GM18517 (cell line): ENCODE results near the gene HYAL3.
"Not testable (repeated sequence)": the region's sequence is repeated elsewhere in the genome, so short reads cannot be mapped to it uniquely, and the experiment has no call there.

Experiments
- ATAC-seq: cut with Tn5 transposase; IDR thresholded peaks from one replicate; pipeline ENCODE4 v1.9.1; 2021; ENCODE audit warnings: mild to moderate bottlenecking, moderate library complexity; ENCODE audit not compliant: unreplicated experiment

HYAL3 gene

DNA sequence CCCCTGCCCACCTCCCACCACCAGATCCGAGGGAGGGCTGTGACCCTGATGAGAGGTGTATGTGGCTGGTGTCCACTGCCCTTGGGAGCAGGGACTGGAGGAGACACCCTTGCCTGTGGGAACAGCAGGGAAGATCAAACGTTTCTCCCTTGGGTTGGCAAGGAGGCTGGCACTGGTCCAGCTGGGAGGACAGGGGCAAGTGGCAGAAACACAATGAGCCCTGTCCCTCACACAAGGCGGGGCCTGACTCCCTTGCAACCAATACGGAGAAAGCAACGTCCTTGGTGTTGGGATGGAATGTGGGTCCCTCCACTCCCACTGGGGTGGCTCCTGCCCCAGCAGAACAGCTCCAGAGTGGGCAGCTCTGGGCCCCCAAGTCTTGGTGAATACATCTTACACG lies 18.1 kb upstream of the HYAL3 start:
- ATAC-seq = no peak

DNA sequence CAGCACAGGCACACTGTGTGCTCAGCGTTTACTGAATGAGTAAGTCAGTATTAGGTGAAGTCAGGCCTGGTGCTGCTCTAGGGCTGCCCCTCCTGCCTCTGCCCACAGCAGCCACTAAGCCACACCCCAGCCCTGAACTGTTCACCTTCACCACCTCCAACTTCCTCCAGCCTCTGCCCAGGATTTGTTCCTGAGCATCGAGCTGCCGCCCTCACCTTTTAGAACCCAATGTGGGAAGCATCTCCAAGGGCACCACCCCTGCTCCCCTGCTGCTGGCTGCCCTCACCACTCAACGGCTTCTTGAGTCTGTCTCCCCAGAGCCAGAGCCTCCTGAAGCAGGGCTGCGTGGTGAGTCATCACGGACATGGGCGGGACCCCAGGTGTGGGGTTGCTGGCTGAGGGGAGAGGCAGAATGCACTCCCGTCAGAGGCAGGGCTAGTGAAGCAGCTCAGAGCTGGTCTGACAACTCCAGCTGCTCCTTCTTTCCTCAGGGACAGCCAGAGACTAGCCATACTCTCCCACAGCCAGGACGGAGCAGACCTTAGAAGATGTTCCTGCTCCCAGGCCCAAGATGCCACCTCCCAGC lies 17.5 kb upstream of the HYAL3 start:
- no peak for ATAC-seq

GRCh38 chr3:50314816-50315215 lies 15.6 kb upstream of the HYAL3 start:
- ATAC-seq = no peak

GRCh38 chr3:50314342-50314741 lies 15.1 kb upstream of the HYAL3 start:
- no peak for ATAC-seq

- not testable (repeated sequence) for ATAC-seq
Measured at GRCh38 chr3:50312041-50312440, 12.8 kb upstream of the HYAL3 start.

DNA sequence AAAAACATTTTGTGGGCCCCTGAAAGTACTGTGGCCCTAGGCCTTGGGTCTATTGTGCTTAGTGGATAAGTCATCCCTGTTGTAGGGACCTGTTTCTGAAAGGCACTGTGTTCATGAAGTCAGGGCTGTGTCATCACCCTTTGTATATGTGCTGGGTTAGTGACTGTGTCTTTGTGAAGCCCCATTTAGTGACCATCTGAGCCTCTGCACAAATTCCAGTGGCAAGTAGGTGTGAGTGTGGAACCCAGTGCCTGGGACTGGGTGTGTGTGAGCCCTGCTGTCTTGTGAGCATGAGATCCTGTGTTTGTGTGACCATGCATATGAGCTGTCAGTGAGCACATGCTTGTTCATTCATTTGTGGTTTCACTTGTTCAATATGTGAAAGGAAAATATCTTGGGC lies 5.4 kb upstream of the HYAL3 start:
- no peak for ATAC-seq

DNA sequence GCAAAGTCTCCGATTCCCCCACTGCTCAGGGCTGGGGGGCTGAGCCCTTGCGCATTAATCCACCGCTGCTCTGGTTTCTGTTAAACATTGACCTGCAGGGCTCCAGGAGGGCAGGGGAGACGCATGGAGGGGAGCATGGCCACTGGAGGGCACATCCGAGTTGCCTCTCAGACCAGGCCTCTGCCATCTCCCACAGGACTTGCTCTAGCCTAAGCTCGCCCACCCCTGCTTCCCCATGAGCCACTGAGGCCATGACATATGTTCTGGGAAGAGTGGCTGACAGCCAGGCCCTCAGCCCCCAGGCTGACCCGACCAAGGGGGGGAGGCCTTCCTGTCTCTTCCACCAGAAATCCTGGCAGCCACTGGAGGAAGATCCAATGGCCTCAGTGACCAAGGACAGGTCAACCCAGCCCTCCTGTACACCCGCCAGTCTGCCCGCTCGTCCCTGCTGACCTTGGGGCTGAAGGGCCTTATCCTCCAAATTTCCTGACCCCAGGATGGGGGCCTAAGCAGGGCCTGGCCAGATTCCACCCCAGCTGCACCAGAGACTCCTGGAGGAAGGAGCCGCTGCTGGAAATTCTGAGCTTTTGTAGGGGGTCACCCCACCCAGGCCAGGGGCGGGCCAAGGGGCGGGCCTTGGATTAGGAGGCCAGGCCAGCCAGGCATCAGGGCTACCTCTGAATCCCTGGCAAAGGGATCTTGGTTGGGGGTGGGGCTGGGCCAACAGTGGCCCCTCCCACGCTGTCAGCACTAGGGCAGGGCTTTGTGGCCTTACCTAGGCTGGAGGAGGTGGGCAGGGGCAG lies 4.0 kb upstream of the HYAL3 start, which contains the start of gene HYAL1:
HYAL1 (minus strand) TSS at position 562 of the 803 bp plus-strand sequence. CDS start 618 bp downstream, outside the sequence.
- ATAC-seq = no peak

- ATAC-seq = no peak
Measured at GRCh38 chr3:50302095-50303012, 3.1 kb upstream of the HYAL3 start.

DNA sequence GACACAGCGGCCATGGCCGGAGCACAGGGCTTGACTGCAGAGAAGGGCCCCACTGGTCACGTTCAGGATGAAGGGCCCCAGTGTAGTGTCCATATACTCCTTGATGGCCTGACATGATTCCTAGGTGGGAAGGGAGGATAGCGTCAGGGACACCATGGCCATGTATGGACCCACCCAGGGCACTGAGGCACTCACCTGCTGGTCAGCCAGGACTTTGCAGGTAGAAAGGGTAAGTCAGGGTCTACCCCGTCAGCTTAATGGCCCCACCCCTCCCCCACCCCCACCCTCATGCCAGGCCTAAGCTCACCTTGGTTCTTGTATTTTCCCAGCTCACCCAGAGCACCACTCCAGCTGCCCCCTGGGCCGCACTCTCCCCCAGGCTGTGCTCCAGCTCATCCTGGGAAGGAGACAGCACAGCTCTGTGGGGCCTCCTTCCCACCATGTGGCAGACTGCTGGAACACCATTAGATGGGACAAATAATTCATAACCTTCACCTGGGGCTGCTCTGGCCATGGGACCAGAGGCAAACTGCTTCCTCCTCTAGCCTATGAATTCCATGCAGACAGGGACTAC lies 1.6 kb upstream of the HYAL3 start:
- no peak for ATAC-seq

- ATAC-seq = no peak
Measured at GRCh38 chr3:50299929-50300680, 900 bp upstream of the HYAL3 start.

DNA sequence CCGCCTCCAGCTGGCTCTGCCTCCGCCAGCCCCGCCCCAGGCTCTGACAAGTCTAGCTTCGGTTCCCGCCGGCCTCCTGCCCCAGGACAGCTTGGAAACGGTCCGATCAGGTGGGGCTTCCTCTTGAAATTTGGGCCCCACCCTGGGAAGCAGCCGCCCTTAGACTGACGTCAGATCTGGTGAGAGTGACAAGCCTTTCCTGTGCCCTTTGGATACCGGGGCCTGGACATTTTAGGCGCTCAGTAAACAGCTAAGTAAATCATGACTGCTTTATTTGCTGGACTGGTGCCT lies 378 bp upstream of the HYAL3 start:
- ATAC-seq = no peak

DNA sequence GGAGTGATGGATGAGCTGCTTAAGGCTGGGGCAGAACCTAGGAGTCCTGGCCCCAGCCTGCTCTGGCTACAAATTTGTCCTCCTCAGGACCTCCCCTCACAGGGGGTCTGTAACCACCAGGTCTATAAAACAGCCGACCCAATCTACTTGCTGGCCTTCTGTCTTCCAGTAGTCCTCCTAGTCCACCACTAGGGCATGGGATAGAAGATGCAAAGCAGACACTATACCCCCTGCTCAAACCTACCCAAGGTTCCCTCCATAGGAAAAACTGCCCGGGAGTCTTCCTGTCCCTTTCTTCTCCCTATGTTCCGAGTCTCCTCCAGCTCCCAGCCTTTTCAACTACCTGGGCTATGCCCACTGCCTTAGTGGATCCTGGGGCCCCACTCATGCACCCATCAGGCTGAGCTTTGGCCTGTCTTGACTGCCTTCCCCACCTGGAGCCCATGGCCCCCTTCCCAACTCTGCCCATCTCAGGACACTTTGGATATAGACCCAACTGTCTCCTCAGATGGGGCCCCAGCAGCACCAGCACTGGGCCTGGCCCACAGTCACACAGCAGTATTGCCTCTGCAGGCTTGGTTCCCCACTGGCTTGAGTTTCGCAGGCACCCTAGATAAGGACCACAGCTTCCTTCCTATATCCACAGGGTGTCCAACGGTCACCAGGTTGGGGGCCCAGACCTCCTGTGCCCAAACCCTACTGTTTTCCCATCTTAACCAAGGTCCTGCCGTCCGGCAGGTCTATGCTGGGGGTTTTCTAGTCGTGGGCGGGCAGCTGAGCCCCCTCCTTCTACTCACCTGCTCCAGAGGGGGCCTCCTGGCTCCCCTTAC lies 1.1 kb downstream of the HYAL3 start:
- ATAC-seq = no peak

- no peak for ATAC-seq
Measured at GRCh38 chr3:50297384-50297775, 1.8 kb downstream of the HYAL3 start.

DNA sequence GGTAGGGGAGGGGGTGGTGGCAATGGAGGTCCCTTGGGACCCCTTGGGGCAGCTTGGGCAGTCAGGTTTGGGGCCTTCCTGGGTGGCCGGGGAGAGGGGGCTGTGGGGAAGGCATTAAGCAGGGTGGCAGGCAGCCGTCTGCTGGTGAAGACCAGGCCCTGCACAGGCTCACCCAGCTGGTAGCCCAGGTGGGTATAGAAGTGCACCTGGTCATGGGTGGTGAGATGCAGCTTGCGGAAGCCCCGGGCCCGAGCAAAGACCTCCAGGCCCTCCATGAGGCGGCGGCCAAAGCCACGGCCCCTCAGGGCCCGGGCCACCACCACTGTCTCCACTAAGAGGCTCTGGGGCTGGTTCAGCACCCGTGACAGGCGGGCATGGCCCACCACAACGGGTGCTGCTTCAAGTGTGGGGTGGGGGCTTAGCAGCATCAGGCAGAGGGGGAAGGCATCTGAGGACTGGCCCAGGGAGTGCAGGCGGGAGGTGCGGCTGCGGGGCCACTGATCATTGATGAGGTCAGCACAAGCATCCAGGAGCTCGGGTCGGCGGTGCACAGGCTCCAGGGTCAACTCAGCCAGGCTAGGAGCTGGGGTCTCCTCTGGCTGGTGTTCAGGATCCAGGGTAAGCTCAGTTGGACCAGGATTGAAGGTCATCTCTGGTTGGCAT lies 2.4 kb downstream of the HYAL3 start:
- ATAC-seq = no peak

DNA sequence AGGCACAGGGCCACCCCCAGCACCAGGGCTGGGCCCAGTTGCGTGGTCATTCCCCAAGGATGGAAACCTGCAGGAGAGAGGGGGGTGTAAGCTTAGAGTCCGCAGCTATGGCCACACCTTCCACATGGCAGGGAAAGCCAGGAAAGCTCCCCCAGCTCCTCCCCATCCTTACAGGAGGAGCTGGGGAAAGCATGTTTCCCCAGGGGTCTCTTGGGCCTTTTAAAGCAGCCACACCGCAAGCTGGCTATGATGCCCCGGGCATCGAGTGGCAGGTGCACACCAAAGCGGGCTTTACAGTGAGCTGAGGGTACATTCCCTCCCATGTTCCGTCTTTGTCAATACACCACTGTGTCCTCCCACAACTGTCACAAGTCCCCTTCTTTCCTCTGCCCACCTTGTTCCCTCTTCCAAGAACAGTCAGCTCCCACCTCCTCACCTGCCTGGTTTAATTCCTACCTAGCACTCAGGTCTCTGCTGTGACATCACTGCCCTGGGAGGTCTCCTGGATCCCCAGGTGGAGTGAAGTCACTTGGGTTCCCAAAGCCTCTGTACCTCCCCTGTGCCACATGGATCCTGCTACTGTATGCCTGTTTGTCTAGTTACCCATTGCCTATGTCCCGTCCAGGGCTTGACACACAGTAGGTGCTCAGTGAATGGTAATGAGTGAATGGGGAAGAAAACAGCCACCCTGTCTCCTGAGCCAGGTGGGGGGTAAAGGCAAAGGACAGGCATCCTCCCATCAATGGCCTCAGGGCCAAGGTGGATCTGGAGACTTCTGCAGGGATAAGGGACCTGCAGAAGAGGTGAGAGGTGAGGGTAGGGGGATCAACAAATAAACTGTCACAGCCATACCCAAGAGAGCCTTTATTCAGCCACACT lies 3.4 kb downstream of the HYAL3 start:
- ATAC-seq = no peak

- no peak for ATAC-seq
Measured at GRCh38 chr3:50294492-50295403, 4.5 kb downstream of the HYAL3 start.

GRCh38 chr3:50294089-50294488 lies 5.1 kb downstream of the HYAL3 start:
- ATAC-seq = no peak
